Measurements from ENCODE around the gene CELA2A.
"Not testable (repeated sequence)": the region's sequence is repeated elsewhere in the genome, so short reads cannot be mapped to it uniquely, and the experiment has no call there.

The CELA2A gene

DNA sequence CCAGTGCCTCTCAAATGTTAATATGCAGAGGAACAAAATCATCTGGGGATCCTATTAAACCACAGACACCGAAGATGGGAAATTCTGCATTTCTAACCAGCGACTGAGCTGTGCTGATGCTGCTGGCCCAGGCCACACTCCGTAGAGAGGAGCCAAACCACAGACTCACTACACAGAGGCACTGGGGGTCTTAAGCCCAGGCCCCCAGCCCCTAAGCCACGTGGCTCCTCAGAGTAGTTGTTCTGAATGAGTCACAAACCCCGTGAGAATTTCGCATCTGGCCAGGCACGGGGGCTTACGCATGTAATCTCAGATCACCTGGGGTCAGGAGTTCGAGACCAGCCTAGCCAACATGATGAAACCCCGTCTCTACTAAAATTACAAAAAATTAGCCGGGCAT lies 2.8 kb upstream of the CELA2A start:
- no peak overlapping the region for H3K4me2 ChIP-seq
- TF ChIP-seq, protein P1, sequence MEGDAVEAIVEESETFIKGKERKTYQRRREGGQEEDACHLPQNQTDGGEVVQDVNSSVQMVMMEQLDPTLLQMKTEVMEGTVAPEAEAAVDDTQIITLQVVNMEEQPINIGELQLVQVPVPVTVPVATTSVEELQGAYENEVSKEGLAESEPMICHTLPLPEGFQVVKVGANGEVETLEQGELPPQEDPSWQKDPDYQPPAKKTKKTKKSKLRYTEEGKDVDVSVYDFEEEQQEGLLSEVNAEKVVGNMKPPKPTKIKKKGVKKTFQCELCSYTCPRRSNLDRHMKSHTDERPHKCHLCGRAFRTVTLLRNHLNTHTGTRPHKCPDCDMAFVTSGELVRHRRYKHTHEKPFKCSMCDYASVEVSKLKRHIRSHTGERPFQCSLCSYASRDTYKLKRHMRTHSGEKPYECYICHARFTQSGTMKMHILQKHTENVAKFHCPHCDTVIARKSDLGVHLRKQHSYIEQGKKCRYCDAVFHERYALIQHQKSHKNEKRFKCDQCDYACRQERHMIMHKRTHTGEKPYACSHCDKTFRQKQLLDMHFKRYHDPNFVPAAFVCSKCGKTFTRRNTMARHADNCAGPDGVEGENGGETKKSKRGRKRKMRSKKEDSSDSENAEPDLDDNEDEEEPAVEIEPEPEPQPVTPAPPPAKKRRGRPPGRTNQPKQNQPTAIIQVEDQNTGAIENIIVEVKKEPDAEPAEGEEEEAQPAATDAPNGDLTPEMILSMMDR (conservative IDR thresholded peaks at IDR 0.05; ENCODE audit: low read depth, low read length), result no peak

DNA sequence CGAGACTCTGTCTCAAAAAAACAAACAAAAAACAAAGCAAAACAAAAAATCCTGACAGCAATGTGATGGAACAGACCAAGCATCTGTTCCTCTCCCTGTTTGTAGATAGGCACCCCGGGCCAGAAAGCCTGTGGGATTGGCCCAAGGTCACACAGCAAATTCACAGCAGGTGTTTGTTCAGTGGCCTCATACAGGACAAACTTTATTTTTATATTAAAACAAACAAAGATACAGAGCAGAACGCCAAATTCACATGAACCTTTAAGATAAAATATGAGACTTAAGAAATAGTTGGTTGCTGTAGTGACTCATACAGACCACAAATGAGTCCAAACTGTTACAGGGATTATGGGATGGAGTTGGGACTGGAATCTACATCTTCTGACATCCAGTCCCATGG lies 2.3 kb upstream of the CELA2A start:
- TF ChIP-seq, protein P1 (conservative IDR thresholded peaks at IDR 0.05; ENCODE audit: low read depth, low read length), result no peak

More for the DNA sequence above, 2.8 kb upstream of the CELA2A start:
- no peaks in the 10 kb centered on the region for H3K79me2 ChIP-seq (ENCODE audit: insufficient read depth, low read depth)
- H3K27ac ChIP-seq, result no peak overlapping the region
- no peaks in the 10 kb centered on the region for H3K36me3 ChIP-seq (ENCODE audit: insufficient read depth)
- H4K20me1 ChIP-seq (ENCODE audit: insufficient read depth), result no peaks in the 10 kb centered on the region
- H3K4me3 ChIP-seq (IDR thresholded peaks at IDR 0.05; ENCODE audit: insufficient read depth, low read depth, low read length), result no peak overlapping the region
- H3K27me3 ChIP-seq (ENCODE audit: insufficient read depth, low read depth), result no peaks in the 10 kb centered on the region
- no peak overlapping the region for H3K9ac ChIP-seq
- H2AFZ ChIP-seq (ENCODE audit: low read depth), result no peak overlapping the region
- no peaks in the 10 kb centered on the region for H3K4me1 ChIP-seq (ENCODE audit: low read depth, poor library complexity, severe bottlenecking)

DNA sequence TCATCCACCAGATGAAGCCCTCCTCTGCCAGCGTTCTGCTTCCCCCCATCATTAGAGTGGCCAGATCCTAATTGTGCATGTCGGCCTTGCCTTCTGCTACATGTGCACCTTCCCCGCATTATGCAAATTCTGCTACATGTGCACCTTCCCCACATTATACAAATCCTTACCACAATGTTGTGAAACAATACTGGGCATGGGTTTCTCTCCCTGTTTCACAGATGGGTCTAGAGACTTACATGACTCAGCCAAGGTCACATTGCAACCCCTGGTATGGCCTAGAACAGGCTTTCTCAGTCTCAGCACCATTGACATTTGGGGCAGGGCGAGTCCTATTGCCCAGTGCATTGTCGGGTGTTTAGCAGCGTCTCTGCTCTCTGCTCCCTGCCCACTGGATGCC lies 1.0 kb upstream of the CELA2A start:
- no peak overlapping the region for H3K4me2 ChIP-seq
- H3K27ac ChIP-seq, result no peak overlapping the region
- H2AFZ ChIP-seq (ENCODE audit: low read depth), result no peak overlapping the region
- H3K27me3 ChIP-seq (ENCODE audit: insufficient read depth, low read depth), result no peaks in the 10 kb centered on the region
- H3K4me3 ChIP-seq (IDR thresholded peaks at IDR 0.05; ENCODE audit: insufficient read depth, low read depth, low read length), result no peak overlapping the region
- H3K4me1 ChIP-seq (ENCODE audit: low read depth, poor library complexity, severe bottlenecking), result no peaks in the 10 kb centered on the region
- TF ChIP-seq, protein P1 (conservative IDR thresholded peaks at IDR 0.05; ENCODE audit: low read depth, low read length), result no peak
- H3K36me3 ChIP-seq (ENCODE audit: insufficient read depth), result no peaks in the 10 kb centered on the region
- no peaks in the 10 kb centered on the region for H3K79me2 ChIP-seq (ENCODE audit: insufficient read depth, low read depth)
- no peak overlapping the region for H3K9ac ChIP-seq
- no peaks in the 10 kb centered on the region for H4K20me1 ChIP-seq (ENCODE audit: insufficient read depth)

More for the DNA sequence above, 2.3 kb upstream of the CELA2A start:
- H3K9ac ChIP-seq, result no peak overlapping the region
- H4K20me1 ChIP-seq (ENCODE audit: insufficient read depth), result no peaks in the 10 kb centered on the region
- no peaks in the 10 kb centered on the region for H3K36me3 ChIP-seq (ENCODE audit: insufficient read depth)
- H3K79me2 ChIP-seq (ENCODE audit: insufficient read depth, low read depth), result no peaks in the 10 kb centered on the region
- H2AFZ ChIP-seq (ENCODE audit: low read depth), result no peak overlapping the region
- H3K27me3 ChIP-seq (ENCODE audit: insufficient read depth, low read depth), result no peaks in the 10 kb centered on the region
- no peak overlapping the region for H3K4me2 ChIP-seq
- no peak overlapping the region for H3K27ac ChIP-seq
- no peaks in the 10 kb centered on the region for H3K4me1 ChIP-seq (ENCODE audit: low read depth, poor library complexity, severe bottlenecking)
- H3K4me3 ChIP-seq (IDR thresholded peaks at IDR 0.05; ENCODE audit: insufficient read depth, low read depth, low read length), result no peak overlapping the region

DNA sequence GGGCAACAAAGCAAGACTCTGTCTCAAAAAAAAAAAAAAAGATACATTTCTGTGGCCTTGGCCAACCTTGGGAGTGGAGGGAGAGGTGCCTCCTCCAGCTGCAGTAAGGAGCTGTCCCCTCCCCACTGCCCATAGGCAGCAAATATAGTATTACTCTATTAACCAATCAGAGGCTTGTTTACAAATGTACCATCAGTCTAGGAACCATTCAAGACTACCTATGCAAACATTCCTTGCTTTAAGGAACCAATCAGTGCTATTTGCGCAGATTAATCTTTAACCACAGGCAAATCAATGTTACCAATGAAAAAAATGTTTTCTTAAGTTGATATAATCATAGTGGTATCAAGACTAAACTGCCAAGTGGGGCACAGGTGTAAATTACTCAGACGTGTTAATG lies 1.1 kb downstream of the CELA2A start:
- no peak overlapping the region for H3K4me2 ChIP-seq
- H3K27ac ChIP-seq, result no peak overlapping the region
- no peak overlapping the region for H3K9ac ChIP-seq
- TF ChIP-seq, protein P1 (conservative IDR thresholded peaks at IDR 0.05; ENCODE audit: low read depth, low read length), result no peak
- no peaks in the 10 kb centered on the region for H3K4me1 ChIP-seq (ENCODE audit: low read depth, poor library complexity, severe bottlenecking)
- H2AFZ ChIP-seq (ENCODE audit: low read depth), result no peak overlapping the region
- no peaks in the 10 kb centered on the region for H3K36me3 ChIP-seq (ENCODE audit: insufficient read depth)
- H3K27me3 ChIP-seq (ENCODE audit: insufficient read depth, low read depth), result no peaks in the 10 kb centered on the region
- no peaks in the 10 kb centered on the region for H3K79me2 ChIP-seq (ENCODE audit: insufficient read depth, low read depth)
- H4K20me1 ChIP-seq (ENCODE audit: insufficient read depth), result no peaks in the 10 kb centered on the region
- no peak overlapping the region for H3K4me3 ChIP-seq (IDR thresholded peaks at IDR 0.05; ENCODE audit: insufficient read depth, low read depth, low read length)

DNA sequence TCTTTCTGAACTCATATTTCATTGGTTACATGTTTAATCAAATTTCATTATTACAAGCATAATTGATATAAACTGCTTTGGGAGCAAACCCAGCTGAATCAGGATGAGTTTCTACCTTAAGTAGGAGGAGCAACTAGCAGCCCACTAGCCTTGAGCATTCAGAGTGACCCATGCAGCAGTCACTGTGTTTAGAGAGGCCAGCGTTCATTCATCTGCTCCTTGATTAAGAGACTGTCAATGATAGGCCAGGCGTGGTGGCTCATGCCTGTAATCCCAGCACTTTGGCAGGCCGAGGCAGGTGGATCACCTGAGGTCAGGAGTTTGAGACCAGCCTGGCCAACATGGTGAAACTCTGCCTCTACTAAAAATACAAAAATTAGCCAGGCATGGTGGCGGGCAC lies 1.9 kb downstream of the CELA2A start:
- not testable (repeated sequence) for H2AFZ ChIP-seq (ENCODE audit: low read depth); H3K27me3 ChIP-seq (ENCODE audit: insufficient read depth, low read depth); H3K27ac ChIP-seq; H3K4me1 ChIP-seq (ENCODE audit: low read depth, poor library complexity, severe bottlenecking); H3K79me2 ChIP-seq (ENCODE audit: insufficient read depth, low read depth); H3K4me2 ChIP-seq; H4K20me1 ChIP-seq (ENCODE audit: insufficient read depth); H3K4me3 ChIP-seq (IDR thresholded peaks at IDR 0.05; ENCODE audit: insufficient read depth, low read depth, low read length); H3K9ac ChIP-seq; H3K36me3 ChIP-seq (ENCODE audit: insufficient read depth)
